GM21447 (cell line): Measurements from ENCODE around the gene ANKRD44.

Experiments used
- ATAC-seq: cut with Tn5 transposase; IDR thresholded peaks from one replicate; pipeline ENCODE4 v1.9.1; 2021; ENCODE audit not compliant: unreplicated experiment

Gene ANKRD44

DNA sequence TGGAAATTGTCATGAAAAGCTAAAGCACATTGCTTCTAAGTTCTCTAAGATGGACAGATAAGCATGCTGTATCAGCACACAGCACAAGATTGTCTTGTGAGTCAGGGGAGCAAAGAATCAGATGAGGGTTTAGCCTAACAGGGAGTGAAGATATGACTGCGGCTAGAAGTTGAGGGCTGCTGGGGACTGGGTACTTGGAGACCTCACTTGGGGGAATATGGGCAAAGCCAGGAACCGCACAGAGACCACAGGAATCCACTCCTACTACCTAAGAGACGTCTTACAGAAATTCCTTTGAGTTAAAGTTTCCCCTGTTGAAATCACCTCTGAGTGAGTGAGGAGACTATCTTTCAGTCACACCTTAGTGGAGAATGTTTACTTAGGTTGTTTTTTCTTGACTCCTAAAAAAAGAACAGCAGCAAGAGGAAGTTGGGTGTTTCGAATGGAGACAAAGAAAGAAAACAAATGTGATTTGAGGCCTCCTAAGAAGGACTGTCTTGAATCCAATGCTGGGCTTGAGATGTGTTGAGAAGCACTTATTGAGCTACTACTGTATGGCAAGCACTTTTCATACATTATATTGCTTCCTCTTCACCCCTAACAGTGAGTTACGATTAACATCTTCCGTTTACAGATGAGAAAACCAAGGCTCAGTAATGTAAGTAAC, 100.7 kb downstream of the ANKRD44 start:
- ATAC-seq = peak; percentile 37

DNA sequence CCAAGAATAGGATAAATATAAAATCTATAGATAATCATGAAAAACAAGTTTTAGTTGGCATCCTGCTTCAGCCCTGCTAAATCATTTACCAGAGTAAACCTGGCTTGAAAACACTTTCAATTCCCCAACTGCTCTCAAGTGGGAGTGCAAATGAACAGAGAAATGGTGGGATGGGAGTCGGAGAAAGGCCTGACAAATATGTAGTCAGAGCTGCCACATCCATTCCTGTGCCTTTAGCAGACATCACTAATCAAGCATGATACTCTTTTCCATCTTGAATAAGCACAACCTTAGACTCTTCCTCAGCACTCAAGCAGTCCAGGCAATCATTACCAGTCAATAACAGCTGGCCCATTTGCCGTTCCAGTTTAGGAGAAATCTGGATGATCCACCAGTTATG, 101.3 kb downstream of the ANKRD44 start:
- ATAC-seq = peak; percentile 19

DNA sequence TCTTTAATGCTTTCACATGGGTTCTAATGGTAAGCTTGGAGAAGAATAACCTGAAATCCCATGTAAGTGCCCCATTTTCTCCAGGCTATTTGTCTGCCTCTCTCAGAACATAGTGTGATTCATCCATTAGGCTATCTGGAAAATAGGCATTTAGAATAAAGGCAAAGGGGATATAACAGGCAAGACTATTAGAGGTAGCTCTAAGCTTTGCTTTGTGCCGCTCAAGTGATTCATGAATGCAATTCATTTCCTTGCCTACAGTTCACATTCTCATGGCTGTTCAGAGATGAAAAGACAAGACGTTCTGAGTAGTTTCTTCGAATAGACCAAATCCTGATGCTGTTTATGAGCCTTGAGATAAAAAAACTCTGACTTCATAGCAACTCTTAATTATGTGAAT, 101.7 kb downstream of the ANKRD44 start:
- no peak for ATAC-seq

DNA sequence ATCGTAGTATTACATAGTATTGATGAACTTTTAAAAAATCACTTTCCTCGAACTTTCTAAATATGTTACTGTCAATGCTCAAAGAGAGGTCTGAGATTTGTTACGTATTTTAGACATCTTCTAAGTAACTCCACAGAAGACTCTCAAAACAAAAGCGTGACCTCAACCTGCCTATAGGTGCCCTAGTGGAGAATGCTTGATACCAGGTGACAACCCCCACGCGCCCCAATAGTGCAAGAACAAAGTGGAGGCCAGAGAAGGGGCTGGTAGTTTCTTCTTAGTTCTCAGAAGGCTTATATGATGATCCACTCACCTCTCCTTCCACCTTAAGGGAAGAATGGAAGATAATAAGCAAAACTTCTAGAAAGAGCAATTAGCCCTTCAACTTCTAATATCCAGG, 102.6 kb downstream of the ANKRD44 start:
- ATAC-seq = no peak

DNA sequence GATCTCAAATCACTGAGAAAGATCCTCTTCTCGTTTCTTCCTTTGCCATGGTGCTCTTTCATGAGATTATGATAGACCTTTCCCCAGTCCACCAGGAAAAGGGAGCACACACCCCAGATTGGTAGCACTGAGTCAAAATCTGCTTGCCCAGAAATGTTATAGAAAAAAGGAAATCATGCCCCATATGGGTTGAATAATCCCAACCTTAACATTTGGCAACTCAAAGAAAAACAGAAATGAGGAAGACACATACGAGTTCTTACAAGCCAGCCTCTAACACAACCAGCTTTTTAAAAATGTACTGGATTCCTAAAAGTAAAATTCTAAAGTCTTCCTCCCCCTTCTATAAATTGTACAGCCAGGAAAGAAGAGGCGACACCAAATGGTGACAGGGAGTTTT, 103.0 kb downstream of the ANKRD44 start:
- no peak for ATAC-seq

DNA sequence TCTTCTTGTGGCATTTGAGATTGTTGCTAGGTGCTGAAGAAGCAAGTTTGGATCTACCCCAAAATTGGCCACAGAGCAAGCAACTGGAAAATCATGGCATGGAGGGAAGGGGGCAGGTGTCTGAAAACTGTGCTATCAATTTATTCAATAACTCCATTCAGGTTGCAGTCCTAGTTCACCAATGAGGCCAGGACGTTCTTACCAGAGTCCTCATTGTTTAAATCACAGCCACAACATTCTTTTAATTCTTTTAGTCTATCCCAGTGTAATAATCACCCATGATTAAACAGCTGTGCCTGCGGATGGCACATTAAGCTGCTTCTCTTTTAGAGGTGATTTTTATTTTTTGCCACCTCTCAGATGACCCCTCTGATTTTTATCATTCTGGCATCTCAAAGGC, 103.5 kb downstream of the ANKRD44 start:
- no peak for ATAC-seq

DNA sequence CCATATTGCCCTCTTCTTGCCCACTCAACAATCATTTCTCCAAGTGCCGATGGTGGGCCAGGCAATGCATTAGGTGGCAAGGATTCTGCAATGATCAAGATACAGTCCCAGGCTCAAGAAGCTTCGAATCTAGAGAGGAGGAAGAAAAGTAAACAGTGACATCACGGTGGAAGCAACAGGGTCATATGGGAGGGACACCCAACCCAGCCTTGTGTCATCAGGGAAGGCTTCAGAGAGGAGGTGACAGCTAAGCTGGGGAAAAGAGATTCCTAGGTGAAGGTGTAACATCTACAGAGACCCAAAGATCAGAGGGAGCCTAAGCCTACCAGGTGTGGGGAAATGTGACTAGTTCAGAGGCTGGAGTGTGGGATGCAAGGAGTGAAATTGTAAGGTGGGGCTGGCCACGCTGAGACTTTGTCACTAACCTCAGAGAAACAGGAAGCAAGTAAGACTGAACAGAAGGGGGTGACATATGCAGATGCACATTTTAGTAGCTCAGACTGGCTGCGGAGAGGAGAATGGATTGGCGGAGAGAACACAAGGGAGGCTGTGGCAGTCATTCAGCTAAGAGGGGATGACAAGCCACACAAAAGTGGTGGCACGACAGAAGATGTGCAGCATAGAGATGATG, 104.9 kb downstream of the ANKRD44 start:
- peak; percentile 62 for ATAC-seq

DNA sequence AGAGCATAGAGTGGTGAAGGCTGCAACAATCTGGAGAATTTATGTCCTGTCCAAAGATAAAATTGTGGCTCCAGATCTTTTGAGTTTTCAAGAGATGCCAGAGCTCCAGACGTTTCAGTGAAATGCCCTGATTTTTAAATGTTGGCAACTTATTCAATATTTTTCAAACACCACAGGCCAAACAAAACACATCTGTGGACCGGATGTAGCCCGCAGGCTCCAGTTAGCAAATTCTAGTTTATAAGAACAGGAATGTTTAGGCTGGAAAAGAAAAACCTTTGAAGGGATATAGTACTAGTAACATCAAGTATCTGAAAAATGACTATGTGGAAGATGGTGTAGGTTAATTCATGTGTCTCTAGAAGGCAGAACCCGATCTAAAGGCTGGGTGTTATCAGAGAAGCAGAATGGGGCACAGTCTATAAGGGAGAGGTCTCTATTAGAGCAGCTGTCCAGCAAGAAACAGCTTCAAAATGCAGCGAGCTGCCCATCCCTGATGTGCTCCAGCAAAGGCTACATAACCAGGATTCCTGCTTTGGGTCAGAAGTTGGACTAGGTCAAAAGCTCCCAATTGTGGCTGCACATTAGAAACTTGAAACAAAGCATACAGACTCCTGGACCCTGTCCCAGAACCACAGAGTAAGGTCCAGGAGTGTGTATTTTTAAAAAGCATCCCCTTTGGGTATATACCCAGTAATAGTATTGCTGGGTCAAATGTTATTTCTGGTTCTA, 105.9 kb downstream of the ANKRD44 start:
- no peak for ATAC-seq

DNA sequence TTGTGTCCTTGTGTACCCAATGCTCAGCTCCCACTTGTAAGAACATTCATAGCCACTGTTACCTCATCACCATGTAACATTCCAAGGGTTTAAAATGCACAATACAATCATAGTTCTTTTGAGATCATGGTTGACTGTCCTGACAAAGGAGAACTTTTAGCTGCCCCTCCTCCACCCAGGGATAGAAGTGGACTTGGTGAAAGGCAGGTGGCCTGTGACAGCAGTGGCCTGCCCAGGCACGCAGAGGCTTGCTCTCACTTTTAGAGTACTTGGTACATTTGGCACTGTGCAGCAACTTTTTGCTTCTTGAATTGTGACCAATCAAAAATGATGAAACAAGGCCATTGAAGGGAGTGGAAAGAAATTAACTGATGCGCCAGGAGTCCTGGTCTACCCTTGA, 108.7 kb downstream of the ANKRD44 start:
- no peak for ATAC-seq

DNA sequence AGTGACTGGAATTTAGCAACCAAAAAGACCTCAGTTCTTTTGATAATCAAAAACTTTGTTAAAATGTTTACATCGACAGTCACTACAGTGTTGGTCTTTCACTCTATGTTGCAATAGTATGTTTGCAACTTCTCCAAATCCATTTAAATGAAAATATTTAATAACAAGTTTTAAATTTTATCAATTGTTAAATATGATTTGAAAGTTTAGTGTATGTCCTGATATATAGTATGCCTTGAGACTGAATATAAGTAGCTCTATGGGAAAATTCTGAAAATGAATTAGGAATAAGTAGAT, 109.9 kb downstream of the ANKRD44 start:
- ATAC-seq = no peak

DNA sequence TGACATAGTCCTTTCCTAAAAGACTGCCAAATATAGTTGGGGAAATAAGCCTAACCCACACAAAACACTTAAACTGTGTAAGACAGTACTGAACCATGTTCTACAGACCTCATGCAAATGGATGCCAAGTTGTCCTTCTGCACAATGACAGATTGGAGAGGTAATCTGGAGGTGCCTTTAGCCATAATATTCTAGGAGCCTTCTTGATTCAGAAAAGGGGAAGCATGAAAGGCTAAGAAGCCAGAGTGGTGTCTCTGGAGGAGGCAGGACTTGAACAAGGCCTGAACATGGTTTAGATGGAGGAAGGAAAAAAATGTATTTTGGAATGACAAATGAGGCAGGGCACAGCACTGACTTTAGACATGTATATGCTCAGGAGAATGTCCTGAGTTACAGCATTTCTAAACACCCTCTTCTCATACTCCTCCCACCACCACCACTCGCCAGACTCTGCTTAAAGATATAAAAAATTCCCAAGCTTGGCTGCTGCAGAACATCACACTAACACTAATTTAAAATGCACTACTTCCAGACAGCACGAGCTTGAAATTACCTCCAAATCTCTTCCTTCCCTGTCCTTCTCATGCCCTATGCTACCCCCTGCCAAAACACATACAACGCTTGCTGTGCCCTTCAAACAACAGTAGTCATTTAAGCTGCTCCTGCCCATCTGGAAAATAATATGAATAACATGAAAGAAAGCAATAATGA, 110.4 kb downstream of the ANKRD44 start:
- ATAC-seq = no peak

DNA sequence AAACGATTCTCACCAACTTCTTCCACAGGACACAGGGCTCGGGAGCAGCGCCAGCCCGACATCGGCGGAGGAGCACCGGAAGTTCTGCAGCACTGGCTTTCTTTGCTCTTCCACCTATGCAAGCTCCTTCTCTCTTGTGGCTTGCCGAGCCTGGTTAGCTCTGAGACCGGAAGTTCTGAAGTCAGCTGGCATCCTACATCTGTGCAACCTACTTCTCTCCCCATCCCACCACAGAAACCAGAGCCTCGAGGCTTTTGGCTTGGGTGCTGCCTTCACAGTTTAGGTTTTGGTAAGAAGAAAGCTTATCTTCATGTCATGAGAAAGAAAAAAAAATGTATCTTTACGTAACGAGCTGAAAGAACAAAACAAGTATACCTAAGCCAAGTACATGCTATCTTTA, 111.7 kb downstream of the ANKRD44 start:
- ATAC-seq = peak; percentile 97

DNA sequence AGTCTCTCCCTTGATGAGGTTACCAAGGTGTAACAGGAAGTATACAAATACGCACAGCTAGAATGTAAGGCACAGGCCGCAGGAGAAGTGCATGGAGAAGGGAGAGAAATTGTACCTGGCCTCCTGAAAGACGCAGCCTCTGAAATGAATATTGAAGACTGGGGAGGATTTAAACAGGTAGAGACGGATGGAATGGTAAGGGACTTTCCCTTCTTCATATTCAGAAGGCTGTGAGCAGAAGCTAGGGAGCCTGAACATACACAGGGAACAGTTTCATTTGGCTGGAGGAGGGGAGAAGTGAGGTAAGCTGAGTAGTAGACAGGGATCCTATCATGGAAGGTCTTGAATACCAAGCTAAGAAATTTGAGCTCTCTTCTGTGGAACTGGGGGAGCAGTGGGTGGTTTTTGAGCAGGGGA, 112.7 kb downstream of the ANKRD44 start:
- ATAC-seq = no peak

DNA sequence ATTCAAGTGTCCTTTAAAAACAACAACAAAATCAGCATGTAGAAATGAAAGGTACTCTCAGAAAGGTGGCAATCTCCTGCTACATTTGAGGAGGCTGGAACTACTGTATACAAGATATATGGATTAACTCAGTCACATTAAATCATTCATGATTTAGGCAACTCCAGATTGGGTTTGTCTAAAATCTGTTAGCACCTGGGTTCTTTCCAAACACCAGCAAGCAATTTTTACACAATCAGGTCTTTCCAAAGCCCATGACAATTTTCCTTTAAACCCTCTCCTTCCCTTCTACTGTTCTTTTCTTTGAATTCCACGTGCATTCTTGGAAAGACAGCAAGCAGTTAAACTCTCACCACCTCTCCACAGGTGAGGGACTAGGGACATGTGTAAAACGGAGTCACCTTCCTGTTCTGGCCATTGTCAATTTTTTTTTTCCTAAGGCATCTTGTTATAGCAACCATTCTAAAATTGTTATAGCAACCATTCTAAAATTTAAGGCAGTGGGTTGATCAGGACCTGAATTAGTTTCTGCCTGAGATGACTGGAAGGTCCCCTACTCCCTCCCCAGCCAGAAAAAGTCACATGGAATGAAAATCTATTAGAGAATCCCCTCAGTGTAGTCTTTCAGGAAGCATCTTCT, 113.9 kb downstream of the ANKRD44 start:
- ATAC-seq = no peak

DNA sequence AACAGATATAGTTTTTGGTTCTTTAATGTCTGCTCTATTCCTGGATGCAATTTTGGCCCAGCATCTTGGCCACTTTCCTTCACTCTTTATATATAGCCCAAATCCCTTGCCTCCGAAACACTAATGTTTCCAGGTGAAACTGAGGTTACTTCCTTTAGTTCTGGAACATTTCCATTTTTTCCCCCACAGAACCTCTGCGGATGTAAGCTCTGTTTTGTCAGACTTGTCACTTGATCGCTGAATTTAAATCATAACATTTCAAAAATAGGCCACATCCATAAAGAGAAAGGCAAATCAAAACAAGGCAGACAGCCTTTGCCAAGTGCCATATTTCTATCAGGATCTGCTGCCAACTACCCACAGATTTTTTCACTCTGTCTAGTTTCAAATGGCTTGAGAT, 115.1 kb downstream of the ANKRD44 start:
- no peak for ATAC-seq

DNA sequence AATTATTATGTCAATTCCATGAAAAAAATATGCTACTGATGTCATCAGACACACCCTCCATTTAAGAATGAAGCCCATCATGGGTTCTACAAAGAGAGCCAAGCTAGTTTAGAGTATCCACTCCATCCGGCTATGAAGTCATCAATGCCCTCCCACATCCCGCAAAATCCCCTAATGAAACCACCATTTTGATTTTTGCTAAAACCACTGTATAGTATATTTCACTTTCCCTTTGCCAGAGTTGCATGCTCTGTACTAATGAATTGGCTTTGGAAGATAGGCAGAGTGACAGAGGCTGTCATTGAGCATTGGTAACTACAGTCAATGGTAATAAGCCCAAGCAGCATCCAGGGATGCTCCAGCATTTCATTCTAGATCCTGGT, 118.6 kb downstream of the ANKRD44 start:
- peak; percentile 71 for ATAC-seq

DNA sequence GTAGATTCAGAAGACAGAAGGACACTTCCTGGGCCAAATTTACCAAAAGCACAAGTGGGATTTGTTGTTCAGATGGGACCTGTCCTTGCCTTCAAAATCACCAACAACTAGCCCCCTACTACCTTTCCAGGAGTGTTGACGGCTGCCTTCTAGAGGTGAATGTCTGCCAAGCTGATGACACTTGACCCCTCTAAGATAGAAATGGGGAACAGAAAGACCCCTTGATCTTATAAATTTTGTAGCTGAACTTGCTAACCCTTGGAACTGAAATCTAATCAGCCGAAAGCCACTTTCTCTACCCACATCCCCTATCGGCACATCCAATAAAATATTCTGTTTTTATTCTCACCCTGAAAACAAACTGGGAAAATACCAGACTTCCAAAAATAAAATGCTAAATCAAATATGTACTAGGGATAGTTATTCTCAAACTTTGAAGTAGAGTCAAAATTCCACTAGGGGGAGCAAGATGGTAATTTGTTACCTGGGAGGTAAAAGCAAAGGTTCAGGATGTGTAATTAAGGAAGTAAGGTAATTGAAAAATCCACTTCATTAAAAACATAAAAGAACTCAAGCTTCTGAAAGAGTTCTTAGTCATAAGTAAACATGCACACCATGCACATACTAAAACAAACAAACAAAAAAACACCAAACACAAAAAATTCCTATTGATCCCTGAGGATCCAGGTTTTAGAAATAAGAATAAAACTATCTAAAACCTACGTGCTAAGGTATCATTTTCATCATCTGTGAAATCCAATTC, 119.2 kb downstream of the ANKRD44 start:
- ATAC-seq = peak; percentile 64

DNA sequence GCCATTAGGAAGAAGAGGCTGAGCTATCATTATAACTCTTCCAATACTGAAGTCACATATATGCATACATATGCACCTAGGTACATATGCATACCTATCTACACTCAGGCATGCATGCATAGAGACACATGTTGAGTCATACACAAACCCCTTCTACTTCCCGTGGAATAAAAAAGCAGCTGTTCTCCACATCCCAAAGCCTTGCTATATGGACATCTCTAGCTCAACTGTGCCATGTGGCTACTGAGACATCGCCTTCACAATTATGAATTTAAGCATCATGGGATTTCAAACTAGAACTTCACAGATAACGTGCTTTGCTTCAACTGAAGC, 120.5 kb downstream of the ANKRD44 start:
- ATAC-seq = no peak

DNA sequence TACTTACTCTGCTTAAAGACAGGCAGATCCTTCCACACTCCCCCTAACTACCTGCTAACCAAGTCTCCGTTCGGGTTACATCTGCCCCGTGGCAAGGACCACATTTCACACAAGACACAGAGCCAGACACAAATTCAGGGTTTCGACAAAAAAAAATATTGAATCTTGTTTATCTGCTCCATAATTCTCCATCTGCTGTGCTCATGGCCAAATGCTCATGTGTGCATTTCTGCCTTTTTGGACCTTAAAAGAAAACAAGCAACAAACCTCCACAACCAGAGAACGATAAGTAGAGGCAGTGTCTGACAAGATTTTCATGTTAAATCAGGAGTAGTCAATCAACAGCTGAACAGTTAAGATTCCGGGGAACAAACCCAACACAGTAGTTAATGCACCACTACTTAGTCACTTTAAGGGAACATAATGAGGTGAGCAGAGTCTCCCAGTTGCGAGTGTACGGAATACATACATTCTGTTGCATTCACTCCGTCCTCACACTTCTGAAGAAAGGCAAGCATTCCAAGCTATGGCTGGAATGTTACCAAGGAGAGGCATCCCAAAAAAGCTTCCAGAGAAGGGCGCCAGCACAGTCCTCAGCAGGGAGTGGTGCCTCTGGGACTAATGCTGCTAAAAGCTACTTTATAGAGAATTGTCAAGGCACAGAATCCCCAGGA, 121.0 kb downstream of the ANKRD44 start:
- no peak for ATAC-seq

DNA sequence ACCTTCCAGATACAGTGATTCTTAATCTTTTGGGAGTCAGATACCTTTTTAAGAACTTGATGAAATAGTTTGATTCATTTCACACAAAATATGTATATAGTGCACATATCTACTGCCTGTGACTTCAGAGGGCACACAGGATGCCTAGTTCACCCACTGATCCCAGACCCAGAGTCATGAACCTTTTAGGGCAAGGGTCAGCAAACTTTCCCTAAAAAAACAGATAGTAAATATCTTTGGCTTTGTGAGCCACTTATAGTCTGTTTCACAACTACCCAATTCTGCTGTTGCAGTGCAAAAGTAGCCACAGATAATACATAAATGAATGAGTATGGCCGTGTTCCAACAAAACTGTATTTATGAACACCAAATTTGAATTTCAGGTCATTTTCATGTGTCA, 124.9 kb downstream of the ANKRD44 start:
- no peak for ATAC-seq
